Ishikawa (cell line): Measurements from ENCODE around the gene MATR3.

Experiments
- CREB1 ChIP-seq: IDR thresholded peaks from 2 replicates; pipeline ENCODE4 v1.6.1; 2012; ENCODE audit warnings: low read depth
- EP300 ChIP-seq: IDR thresholded peaks from 2 replicates; pipeline ENCODE4 v1.6.1; 2012; ENCODE audit warnings: borderline replicate concordance
- TAF1 ChIP-seq: IDR thresholded peaks from 2 replicates; pipeline ENCODE4 v1.6.1; 2012; ENCODE audit warnings: low read depth, mild to moderate bottlenecking
- TEAD4 ChIP-seq: IDR thresholded peaks from 2 replicates; pipeline ENCODE4 v1.6.1; 2012

DNA sequence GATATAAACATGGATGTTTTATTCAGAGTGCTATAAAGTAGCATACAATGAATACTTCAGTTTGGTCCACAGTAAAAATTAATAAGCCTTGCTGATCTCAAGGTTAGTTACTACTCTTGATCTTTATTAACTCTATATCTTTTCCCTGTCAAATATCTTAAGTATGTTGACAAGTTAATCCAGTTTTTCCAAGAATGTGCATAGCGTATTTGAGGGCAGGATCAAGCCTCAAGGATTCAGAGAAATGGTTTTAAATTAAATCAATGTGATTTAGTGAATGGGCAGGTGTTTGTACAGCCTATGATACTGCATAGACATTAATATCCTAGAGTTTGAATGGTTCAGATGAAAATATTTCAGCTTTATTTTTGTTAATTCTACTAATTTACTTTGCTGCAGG, 20.7 kb downstream of the MATR3 start:
- TF ChIP-seq TAF1: no peak
- no peak for TF ChIP-seq EP300
- no peak for TF ChIP-seq TEAD4
- no peak for TF ChIP-seq CREB1
